NCI-H1436 (cell line): ENCODE results near the gene NGEF.
"Not testable (repeated sequence)": the region's sequence is repeated elsewhere in the genome, so short reads cannot be mapped to it uniquely, and the experiment has no call there.

Experiments
- DNase-seq: peaks from one replicate; lab custom pipeline; 2025; lab: John Stamatoyannopoulos, UW

Gene NGEF, protein sequence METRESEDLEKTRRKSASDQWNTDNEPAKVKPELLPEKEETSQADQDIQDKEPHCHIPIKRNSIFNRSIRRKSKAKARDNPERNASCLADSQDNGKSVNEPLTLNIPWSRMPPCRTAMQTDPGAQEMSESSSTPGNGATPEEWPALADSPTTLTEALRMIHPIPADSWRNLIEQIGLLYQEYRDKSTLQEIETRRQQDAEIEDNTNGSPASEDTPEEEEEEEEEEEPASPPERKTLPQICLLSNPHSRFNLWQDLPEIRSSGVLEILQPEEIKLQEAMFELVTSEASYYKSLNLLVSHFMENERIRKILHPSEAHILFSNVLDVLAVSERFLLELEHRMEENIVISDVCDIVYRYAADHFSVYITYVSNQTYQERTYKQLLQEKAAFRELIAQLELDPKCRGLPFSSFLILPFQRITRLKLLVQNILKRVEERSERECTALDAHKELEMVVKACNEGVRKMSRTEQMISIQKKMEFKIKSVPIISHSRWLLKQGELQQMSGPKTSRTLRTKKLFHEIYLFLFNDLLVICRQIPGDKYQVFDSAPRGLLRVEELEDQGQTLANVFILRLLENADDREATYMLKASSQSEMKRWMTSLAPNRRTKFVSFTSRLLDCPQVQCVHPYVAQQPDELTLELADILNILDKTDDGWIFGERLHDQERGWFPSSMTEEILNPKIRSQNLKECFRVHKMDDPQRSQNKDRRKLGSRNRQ

DNA sequence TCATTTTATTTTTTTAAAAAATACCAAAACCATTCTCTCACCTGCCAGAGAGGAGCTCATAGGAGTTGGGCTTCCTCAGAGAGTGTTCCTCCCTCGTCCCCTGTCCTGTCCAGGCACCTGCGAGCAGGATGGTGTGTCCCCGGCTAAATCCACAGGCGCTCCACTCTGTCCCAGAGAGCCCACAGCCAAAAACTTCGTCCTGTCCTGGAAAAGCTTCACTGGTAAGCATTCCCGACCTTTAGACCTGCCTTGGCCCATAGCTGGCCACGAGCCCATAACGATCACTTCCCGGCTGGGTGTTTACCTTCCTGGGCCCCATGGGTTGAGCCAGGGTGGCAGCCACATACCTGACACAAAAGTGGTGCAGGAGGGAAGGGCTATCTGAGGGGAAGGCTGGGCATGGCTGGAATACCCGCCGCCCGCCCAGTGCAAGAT lies at the start of gene NGEF:
Gene NGEF (minus strand): TSS at position 230 of the 435 bp plus-strand sequence. CDS start 38,366 bp downstream, outside the sequence.
- no peak for DNase-seq

DNA sequence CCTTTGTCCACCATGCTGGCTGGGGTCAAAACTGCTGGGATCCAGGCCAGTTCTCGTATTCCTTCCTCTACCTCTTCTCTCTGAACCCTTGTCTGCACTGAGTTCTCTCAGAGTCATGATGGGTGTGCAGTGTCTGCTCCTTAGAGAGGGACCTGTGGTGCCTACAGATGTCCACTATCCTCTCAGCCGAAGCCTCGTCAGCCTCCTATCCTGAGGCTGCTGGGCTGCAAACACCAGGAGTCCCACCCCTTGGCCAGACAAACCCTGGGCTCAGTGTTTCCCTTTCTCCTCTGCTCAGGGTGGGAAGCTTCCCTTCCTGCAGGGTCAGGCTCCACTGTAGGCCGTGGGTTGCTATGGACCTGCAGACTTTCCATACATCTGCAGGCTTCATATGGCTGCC lies 49.4 kb upstream of the NGEF start:
- no peak for DNase-seq

DNA sequence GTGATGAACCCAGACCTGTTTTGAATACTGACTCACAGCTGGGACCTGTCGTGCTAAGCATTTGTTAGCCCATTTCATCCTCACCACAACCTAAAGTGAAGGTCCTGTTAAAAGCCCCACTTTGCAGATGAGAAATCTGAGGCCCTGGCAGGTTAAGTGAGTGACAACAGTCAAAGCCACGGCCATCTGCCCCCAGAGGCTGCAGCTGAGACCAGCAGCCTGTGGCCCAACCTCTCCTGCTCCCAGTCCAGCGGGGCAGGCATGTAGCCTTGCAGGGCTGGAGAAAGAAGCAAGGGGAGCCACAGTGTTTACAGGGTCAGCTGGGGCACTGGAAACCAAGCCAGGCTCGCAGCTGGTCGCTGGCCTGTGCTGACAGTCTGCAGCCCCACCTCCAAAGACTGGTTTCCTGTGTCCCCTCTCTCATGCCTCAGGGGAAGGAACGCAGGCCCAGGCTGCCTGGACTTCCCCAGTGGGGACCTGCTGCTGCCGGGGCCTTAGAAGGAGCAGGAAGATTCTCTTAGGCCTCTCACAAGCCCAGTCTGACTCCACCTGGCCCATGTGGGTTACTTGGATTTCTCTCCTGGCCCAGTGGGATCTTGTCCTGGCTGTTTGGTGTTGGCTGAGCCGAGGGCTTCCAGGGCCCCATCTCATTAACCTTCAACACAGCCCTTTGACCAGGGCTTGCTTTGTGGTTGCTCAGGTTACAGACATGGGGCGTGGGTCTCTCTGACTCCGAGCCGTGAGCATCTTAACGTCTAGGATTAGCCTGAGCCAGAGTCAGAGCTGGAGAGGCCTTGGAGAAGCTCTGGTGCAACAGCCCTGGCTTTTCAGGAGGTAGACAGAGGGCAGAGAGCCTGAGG lies 48.8 kb upstream of the NGEF start:
- no peak for DNase-seq

DNA sequence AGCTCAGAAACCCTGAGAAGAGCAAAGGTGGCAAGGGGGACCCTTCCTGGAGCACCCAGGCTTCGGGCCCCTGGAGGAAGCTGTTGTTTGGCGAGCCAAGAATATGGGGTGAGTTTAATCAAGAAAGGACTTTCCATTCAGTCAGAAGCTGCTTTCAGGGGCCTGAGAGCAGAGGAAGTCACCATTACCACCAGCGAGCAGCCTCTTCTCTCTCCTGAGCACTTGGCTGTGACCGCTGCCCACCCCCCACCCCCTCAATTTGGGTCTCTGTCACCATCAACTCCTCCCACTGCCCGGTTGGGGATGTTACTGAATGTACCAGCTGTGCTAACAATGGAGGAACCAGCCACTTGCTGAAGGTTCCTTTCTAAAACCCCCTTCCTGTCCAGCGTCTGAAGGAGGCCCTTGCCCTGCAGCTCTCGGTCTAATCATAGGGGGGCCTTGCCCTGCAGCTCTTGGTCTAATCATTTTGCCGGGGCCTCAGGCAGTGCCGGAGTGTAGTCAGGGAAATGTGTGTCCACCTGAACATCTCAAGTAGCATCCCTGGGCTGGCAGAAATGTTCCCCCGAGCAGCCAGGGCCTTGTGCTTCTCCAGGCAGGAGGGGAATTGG lies 48.0 kb upstream of the NGEF start:
- DNase-seq: no peak

DNA sequence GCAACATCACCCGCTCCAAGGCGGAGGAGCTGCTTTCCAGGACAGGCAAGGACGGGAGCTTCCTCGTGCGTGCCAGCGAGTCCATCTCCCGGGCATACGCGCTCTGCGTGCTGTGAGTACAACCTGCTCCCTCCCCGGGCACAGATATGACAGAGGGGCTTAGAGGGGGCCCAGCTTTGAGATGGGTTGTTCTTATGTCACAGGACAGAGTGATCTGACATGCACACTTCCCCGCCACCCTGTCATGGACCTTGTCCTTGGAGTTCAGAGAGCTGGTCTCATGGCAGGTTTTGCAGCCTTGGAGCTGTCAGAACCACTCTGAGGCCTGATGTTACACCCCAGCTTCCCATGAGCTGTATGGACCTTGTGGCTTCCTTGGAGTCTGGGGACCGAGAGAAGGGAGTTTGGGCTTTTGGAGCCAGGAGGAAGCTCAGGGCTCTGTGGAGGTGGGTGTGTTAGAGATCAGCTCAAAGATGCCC lies 47.5 kb upstream of the NGEF start:
- no peak for DNase-seq

DNA sequence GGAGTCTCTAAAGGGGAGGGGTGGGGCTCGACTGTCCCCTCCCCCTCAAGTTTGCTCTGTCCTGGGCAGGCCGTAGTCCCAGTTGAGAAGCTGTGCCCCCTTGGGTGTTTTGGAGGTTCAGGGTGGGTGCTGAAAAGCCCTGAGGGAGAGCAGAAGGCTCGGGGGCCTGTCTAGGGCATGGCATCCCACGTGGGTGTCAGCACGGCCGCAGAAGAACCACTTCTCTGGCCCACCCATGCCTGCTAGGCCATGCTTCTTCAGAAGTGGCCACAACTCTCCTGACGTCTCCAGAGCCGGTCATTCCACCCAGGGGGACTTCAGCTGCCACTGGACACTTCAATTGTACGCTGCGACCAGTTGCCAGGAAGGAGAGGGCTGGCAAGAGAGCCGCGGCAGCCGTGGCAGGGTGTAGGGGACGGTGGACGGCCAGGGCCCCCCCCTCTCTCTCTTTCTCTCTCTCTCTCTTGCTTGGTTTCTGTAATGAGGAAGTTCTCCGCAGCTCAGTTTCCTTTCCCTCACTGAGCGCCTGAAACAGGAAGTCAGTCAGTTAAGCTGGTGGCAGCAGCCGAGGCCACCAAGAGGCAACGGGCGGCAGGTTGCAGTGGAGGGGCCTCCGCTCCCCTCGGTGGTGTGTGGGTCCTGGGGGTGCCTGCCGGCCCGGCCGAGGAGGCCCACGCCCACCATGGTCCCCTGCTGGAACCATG lies 46.9 kb upstream of the NGEF start, which contains the start of gene INPP5D:
Gene INPP5D (plus strand): TSS at position 546 of the 704 bp plus-strand sequence. CDS start 137 bp downstream, at position 683.
- no peak for DNase-seq

DNA sequence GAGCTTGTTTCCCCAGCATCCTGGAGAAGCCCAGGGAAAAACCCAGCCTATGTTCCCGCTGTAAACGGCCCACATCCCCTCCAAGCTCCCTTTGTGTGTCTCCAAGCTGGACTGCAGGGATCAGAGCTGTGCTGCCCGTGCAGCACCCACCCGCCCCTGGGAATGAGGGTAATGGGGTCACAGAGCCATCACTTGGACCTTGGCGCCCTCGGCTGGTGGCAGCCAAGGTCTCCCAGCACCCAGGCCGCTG lies 46.4 kb upstream of the NGEF start:
- DNase-seq: no peak

DNA sequence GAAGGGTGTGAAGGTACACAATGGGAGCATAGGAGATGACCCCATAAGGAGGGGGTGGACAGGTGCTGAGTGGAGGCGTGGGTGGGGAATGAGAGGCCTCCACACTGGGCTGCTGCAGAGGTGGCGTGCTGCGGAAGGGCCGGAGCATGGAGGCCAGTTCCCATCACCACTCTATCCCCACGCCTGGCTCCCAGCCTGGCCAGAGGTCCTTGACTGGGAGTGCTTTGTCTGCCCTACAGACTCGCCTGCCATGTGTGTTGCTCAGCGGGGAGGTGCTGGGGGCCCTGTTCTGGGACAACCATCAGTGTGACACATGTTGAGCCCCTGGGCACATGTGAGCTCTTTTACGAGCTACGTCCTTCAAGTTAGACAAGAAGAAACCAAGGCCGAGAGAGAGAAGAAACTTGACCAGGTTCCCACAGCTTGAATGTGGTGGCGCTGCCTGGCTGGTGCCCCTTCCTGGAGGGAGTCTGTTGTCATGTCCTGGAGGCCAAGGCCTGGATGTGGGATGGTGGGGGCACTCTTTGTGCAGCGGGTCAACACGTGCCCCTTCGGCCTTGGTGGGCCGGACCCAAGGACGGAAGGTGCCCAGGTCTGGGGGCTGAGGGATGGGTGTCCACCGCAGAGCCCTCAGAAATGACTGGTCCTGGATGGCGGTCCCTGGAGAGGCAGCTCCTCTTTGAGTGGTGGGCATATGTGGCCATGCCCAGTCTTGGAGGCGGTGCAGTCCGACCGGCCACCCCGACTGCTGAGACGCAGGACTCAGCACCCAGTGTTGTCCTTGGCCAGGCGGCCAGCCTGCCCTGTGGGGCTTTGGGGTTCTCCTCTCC lies 45.9 kb upstream of the NGEF start:
- no peak for DNase-seq

DNA sequence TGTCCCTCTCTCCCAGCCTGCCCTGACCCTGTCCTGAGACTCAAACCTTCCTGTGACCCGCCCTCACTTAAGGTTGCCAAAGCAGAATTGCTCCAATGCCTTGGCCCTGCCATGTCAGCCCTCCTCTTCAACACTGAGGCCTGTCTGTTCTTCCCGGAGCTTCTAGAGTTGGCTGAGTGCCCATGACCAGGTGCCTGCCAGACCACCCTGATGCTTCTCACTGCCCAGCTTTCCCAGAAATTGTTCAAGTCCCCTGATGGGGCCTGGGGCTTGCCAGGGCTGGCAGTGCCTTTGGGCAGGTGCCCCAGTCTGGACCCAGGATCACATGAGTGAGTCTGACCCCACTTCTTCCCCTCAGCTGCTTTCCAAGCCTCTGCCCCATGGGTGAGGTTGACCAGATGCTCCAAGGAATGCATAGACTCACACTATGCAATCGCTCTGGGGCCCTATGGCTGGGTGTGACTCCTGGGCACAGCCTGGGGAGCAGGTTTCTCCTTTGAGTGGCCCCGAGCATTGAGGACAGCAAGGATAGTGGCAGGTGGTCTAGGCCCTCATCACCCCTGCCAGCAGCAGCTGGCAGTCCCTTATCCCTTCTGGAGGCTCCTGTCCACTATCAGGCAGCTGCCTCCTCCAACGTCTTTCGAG lies 44.0 kb upstream of the NGEF start:
- no peak for DNase-seq

DNA sequence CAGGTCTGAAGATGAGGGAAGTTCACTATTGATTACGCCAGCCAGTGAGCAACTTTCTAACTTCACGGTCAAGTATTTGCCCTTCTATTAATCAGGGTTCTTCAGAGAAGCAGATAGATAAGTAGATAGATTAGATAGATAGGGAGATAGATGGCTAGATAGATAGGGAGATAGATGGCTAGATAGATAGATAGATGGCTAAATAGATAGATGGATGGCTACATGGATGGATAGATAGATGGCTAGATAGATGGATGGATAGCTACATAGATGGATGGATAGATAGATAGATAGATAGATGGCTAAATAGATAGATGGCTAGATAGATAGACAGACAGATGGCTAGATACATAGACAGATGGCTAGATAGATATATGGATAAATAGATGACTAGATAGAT lies 42.3 kb upstream of the NGEF start:
- DNase-seq: no peak

DNA sequence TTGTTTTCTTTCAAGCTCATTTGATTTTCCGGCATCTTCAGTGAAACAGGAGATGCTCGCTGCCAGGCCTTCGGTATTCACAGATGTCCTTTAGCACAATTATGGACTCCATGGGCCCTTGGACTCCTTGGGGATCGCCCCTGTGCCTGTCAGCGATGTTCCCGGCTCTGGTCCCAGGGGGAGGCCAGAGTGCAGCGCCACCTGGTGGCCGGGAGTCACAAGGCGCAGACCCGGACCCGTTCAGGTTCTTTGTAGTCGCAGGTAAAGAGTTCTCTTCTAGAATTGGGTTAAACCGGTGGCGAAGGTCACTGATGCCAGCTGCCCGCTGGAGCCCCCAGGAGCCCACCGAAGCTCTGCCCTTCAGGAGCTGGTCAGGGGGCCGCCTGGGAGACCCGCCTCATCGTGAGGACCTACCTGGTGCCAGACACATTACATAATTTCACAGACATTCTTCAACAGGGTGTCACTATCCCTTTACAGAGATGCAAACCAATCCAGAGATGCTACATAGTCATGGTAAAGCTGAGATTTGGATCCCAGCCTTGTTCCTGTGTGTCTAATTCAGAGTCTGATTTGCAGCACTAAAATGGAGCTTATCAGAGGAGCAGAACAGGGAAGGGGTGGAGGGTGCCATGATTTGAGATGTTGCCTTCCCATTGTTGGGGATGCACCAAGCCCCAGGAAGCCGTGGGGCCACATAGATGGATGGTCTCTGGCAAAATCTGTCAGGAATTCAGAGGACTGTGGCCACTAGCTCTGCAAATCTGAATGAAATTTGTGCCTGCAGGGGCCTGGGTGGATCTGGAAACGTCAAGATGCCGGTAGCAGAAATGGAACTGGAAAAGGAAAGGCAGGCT lies 41.1 kb upstream of the NGEF start:
- peak; percentile 46 for DNase-seq

DNA sequence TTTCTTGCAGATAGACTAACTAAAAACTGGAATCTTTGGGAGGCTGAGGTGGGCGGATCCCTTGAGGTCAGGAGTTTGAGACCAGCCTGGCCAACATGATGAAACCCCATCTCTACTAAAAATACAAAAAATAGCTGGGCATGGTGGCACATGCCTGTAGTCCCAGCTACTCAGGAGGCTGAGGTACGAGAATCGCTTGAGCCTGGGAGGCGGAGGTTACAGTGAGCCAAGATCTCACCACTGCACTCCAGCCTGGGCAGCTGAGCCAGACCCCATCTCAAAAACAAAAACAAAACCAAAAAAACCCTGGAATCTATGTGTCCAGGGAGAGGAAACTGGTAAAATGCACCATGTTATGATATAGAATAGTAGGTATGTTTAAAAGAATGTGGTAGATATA lies 39.5 kb upstream of the NGEF start:
- DNase-seq: not testable (repeated sequence)

DNA sequence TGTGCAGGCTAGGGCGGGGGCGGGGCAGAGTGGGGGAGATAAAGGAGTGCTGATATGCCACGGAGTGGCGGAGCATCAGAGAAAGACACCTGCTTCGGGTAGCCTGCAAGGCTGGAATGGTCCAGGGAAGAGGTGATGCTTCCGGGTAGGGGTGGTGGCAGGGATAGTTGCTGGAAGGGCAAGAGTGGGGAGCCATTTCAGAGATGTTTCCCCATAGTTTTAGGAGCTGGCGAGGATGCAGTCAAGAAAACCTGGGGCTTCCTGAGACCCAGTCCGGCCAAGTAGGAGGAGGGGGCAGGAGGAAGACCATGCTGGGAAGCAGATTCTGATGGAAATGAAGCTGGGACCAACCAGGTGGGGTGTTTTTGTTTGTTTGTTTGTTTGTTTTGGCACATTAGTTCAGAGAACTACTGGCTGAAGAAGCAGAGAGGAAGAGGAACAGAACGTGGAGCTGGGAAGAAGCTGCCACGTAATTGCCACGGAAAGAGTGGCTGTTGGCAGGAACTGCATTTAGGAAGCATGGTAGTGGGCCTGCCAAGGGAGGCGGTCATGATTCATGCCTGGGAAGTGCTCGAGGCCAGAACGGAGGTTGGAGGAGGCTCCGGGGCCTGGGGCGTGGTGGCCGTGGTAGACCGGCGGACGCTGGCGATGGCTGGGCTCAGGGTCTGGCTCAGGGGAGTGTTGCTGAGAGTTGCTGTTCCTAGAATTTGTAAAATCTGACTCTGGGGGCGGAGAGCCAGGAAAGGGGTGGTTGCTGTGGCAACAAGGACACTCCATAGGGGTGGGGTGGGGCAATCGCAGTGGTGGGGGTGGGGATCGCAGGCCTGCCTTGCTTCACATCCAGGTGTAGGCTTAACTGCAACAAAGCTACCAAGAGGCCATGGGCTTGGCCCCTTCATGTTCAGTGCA lies 38.4 kb upstream of the NGEF start:
- DNase-seq: no peak

DNA sequence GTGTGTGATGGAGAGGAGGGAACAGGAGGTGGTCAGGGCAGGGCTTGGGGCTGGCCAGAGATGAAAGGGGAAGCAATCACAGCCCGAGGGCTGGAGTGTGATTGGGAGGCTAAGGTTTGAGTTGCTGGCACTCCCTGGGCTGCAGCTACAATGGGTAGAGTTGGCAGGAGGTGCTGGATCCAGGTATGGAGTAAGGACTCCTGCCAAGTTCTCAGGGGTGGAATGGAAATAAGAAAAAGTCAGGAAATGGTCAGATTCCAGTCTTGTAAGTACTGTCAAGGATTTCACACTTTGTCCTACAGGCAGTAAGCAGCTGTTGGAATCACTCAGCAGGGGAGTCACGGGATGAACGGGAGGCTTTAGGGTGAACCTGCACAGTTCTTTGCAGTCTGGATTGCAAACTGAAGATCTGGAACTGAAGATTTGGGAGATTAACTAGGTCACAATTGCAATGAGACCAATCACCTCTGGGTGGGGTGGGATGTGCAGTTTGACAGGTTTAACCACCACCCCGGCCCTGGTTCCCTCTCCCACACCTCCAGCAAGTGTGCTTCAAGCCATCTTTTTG lies 36.2 kb upstream of the NGEF start:
- DNase-seq: no peak

DNA sequence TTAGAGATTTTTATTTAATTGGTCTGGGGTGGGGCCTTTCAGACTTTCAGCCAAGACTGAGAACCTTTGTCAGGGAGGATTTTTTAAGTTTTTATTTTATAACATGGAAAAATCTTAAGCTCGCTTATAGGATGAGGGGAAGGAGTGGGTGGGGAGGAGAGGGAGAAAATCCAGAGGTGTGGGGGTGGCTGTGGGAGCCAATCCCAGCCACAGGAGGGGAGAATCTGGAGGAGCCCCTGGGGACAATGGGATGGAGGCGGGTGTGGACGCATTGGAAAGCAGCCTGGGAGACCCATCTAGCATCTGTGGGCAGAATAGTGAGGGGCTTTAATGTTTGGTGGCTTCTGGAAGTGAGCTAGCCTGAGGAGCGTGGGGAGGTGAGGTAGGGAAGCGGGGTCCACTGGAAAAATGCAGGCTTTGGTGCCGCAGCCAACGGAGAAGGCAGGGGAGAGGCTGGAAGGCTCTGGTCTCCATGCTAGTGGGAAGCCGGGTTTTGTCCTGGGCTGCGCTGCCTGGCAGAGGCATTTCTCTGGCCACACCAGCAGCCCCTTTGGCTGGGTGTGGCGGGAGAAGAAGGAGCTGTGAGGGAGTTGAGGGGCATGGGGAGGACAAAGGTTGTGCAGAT lies 35.6 kb upstream of the NGEF start:
- no peak for DNase-seq

DNA sequence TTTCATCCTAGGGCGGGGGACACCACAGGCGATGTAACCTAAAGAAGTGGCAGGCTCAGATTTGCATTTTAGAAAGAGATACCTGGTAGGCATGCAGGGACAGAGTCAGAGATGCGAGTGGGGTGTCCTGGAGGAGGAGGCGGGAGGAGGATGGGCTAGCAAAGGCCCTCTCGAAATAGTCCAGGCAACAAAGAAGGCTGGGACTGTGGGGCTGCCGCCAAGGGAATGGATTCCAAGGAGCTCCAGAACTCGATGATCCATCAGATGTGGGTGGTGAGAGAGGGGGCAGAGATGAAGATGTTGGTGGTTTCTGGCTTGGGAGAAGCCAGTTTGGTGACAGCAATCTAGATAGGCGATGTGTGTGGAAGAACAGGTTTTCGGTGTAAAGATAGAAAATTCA lies 34.6 kb upstream of the NGEF start:
- no peak for DNase-seq

DNA sequence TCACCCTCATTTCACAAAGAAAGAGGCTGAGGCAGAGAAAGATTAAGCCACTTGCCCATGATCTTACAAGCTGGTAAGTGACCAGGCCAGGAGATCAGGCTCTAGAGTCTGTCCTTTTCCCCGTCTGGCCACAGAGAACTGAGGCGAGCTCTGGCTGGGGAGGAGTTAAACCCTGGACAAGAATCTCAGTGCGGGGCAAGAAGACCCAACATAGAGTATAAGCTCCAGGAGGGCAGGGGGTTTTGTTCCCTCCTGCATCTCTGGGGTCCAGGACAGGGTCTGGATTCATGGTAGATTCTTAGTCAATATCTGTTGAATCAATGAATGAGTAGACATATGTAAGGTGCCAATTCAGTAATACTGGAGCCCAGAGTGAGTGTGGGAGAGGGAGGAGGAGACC lies 34.1 kb upstream of the NGEF start:
- no peak for DNase-seq
